Retina (tissue), 1 donor: Measurements from ENCODE around the gene SLC22A23.
"Not testable (repeated sequence)": the region's sequence is repeated elsewhere in the genome, so short reads cannot be mapped to it uniquely, and the experiment has no call there.

Experiments
- DNase-seq: peaks from one replicate; pipeline ENCODE4 v3.0.0-alpha.2; 2016

SLC22A23 gene

DNA sequence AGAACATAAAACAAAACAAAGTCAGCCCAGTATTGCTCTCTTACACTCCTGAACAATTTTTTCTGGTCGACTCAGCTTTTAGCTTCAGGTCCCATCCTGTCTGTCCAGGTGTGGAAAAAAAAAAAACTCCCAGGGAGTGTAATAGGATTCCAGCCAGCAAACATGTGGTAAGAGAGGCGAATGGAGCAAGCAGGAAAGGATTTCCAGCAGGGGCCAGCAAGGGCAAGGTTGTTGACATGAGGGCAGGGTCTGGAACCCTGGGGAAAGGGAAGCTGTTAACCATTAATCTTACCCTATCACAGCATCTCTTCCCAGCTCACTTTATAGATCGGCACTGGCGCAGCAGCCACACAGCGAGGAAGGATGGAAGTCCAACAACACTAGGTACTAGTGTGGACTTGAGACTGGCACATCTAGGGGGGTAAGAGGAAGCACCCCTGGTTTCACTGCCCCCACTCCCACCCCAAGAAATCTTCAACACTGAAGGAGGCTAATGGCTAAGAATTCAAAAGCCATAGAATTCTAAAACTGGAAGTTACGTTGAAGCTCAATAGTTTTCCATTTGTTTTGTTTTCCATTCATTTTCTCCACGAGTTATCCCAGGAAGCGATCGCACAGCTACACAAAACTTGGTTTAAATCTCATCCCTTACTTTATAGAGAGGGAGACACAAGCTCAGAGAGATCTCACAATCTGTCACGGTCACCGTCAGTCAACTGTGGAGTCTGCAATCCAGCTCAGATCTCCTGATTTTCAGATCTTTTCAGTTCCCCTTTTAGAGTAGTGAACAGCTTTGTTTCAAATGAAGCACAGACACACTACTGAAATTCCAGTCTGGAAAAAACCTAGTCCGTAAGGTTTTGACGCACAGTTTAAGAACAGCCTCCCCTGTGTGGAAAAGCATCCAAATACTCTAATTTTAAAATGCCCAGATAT, 53.3 kb downstream of the SLC22A23 start:
- no peak for DNase-seq

DNA sequence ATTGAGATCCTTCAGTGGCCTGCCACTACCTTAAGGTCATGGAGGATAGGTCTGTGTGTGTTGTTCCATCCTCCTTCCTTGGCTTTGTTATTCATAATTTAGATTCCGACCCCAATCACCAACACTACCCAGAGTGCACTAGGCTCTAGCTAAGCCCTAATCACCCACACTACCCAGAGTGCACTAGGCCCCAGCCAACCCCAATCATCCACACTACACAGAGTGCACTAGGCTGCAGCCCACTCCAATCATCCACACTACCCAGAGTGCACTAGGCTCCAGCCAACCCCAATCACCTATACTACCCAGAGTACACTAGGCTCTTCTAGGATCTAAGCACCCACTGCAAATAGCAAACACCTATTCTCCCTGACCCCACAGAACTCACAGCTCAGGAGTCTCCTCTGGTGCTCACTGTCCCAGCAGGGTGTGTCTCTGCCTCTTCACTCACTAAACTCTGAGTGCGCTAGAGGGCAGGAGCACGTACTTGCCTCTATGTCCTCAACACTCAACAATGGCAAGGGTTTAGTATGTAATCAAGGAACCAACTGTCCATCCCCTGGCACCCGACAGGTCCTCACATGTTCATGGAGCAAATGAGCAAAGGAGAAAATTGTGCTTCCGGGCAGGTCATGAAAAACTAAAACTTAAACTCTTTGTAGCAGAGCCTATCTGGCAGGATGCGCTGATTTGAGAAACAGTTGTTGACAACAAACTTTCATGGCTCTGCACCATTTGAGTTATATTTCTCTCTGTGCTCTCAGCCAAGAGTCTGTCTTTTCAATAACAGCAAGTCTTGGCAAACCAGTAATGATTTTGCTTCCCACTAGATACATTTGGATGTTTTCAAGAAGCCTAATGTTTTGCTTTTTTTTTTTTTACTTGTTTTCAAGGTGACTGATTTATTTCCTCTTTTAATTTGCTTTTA, 54.3 kb downstream of the SLC22A23 start:
- DNase-seq: no peak

DNA sequence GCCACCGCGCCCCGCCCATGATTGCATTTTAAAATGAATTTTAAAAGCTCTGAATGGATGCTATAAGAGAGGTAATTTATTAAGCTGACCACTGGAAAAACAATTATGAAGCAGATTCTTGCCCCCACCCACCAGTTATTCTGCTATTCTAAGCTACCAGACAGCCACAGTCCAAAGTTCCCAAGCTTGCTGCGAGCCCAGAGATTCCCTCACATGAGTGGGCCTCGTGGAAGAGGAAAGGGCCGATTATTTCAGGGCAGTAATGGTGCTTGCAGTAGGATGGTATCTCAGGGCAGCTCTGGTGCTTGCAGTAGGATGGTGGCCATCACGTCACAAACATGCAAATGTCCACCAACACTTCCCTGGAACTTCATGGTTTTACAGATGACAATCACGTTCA, 56.7 kb downstream of the SLC22A23 start:
- no peak for DNase-seq

DNA sequence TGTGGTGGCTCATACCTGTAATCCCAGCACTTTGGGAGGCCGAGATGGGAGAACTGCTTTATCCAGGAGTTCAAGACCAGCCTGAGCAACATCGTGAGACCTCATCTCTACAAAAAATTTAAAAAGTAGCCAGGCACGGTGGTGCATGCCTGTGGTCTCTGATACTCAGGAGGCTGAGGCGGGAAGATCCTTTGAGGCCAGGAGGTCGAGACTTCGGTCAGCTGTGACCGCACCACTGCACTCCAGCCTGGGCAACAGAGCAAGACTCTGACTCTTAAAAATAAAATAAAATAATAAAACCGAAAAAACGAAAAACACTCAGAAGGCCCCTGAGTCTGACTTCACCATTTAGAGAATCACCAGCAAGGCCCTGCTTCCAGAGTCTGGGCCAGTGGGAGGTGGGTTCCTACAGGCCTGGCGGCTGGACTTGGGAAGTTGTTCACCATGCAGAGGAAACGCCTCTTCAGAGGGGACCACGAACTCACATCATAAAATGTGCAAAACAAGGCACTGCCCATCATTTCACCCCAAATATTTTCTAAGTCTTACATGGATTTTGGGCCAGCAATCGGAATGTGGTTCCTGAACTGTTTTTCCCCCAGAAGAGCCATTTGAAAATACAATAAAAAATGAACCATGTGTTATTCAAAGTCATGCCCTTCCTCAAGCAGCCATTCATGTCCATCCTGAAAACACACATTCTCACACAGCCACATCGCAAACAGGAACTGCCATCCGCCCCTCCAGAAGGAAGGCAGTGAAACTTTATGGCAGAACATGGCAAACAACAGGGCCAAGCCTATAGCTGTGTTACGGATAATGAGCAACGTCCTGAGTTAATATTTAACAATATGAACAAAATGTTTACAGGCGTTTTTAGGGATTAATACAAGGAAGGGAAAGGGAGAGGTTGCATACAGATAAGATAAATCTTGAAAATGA, 57.8 kb downstream of the SLC22A23 start:
- DNase-seq: no peak

DNA sequence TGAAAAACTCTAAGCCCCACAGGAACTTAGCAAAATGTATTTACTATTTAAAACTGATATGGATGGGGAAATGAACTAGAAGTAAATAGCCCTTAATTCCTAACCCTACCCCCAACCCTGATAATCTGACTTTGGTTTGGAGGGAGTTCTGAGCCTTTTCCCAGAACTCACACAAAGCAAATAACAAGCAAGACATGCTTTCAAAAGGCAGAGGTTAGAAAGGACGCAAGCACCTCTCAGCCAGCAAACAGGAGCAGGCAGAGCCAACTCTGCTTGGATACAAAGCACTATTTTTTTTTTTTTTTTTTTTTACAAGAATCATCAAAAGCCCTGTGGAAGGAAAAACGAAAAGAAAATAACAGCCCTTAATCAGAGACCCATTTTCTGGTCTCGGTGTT, 58.7 kb downstream of the SLC22A23 start:
- no peak for DNase-seq

DNA sequence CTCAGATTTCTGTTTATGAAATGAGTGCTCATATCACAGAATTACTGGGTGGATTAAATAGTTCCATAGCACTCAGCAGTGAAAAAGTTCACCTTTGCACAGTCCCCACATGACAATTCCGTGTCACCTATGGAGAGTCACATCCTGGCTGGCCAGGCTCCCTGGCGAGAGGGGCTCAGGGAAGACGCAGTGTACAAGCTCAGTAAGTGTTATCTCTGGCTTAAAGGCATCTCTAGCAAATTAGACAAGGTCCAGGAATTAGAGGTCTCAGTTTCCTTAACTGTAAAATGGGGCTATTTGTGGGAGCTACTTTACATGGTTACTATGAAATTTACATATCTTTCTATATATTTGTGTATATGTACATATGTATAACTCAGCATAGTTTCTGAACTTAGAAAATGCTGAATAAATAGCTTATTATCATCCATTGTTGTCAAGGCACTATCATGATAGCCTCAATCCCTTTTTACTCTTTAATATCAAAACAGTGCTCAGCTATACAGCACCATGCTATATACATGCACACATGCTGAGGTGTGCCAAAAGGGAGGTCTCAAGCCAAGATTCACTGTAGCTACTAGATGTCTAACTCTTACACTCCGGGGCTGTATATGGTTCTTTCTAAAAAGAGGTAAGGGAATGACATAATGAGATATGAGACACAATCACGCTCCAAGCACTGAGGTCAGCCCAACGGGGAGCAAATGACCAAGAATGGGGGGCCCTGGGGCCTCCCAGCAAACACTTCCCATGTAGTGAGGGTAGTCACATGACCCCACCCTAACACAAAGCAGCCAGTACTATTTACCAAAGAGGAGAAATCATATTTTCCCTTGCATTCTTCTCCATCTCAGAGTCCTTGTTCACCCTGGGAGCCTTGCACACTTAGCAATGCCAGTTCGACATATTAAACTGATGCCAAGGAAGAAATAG, 59.4 kb downstream of the SLC22A23 start:
- DNase-seq: no peak

DNA sequence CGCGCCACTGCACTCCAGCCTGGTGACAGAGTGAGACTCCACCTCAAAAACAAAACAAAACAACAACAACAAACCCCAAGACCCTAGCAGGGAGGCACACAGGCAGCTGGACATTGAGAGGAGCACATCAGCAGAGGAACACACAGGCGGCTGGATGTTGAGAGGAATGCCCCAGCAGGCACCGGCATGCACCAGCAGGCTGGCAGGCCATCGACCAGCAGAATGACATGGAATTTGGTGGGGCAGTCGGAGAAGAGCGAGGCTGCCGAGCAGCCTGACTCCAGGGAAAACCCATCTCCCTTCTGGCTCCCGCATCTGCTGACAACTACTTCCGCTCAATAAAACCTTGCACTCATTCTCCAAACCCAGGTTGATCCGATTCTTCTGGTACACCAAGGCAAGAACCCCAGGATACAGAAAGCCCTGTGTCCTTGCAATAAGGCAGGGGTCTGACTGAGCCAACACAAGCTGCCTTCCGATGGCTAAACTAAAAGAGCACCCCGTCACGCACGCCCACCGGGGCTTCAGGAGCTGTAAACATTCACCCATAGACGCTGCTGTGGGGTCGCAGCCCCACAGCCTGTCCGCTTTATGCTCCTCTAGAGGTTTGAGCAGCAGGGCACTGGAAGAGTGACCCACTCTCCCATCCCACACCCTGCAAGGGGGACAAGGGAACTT, 60.2 kb downstream of the SLC22A23 start:
- no peak for DNase-seq

DNA sequence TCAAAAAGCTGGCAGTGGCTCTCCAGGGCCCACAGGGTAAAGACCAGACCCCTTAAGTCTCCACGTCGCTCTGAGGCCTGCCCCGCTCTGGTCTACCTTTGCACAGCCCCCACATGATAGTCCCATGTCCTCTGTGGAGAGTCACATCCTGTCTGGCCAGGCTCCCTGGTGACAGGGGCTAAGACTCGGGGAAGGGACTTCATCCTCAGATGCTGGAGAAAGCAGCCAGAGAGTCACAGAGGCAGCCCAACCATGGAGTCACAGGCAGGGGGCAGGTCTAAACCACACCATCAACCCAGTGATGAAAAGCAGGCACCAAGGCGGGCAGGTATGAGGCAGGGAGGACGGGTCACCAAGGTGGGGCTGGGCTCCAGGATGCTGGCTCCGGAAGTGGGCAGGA, 62.2 kb downstream of the SLC22A23 start:
- DNase-seq: no peak

DNA sequence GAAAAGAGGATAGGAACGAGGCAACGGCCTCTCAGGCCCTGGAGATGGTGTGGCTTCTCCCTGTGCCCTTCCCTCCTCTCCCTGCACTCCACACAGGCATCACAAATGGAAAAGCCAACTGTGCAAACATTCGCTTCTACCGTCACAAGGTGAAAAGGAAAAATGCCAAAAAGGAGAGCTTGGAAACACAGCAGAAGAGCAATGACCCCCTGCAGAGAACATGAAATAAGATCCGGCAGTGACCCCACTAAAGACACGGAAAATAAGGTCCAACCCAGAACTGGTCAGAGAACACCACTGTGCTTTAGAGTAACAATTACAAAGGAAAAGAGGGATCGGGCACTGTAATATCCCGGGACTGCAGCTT, 63.0 kb downstream of the SLC22A23 start:
- no peak for DNase-seq

DNA sequence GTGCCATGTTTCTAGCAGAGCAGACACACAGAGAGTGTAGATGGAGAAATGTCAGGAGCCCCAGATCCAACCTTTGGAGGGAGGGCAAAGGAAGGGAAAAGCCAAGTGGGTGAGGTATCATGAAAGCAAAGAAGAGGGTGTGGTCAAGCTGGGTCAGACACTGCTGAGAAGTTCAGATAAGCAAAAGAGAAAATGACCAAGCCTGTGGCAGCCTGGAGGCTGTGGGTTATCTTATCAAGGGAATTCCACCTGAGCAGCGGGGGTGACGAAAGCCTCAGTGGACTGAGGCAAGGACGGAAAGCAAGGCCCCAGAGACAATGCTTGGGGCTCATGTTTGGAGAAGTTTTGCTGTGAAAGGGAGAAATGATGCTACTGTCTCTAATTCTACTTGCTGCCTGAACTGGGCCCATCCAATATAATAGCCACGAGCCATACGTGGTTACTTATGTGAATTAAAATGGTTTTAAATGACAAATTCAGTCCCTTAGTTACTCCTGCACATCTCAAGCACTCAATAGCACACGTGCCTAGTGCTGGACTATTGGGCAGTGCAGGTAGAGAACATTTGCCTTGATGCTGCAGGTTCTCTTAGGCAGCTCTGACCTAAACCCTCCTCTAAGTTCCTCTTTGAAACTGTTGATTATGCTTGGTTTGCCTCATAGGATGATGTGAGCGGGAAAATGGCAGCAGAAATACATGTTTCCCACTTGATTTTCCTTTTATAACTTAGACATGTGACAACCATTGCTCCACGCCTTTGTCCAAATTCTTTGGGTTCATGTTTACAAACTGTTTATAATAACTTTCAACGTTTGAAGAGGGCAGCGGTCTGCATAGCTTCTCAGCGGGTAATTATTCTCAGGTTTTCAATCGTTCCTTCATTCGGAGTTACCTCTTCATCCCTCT, 63.7 kb downstream of the SLC22A23 start:
- no peak for DNase-seq

DNA sequence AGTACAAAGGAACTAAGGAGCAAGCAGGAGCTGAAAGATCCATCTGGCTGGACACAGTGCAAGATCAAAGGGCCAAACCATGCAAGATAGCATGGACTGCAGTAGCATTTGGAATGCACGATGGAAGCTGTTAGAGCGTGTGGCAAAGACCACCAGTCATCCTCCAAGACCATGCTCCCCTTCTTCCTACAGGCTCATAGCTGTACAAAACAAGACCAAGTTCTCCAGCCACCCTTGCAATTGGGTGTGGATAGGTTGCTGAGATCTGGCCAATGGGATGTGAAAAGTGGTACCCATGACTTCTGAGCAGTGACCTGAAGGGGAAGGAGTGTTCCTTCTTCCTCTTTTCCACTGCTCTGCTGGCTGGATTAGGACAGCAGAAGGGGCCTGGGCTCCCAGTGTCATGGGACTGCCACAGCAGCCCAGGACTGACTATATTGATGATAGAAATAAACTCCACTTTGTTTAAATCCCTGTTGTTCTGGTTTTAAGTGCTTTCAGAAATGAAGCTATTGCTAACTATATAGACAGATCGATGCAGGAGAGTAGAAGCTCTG, 64.9 kb downstream of the SLC22A23 start:
- DNase-seq: no peak

DNA sequence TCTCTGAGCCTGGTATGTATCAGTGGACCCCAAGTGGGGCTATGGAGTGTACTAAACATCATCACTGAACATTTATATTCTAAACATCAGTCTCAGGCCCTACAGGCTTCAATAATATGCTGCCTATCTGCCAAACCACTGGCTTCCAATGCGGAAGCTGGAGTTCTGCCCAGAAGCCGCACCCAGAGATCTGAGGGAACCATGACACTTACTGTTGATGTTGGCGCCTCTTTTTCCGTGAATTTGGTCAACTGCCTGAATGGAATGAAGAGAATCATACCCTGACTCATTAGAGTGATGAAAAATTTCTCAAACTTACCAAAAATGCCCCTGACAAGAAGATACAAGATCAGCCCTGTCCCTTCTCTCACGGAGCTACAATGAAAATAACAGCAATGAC, 66.2 kb downstream of the SLC22A23 start:
- no peak for DNase-seq

DNA sequence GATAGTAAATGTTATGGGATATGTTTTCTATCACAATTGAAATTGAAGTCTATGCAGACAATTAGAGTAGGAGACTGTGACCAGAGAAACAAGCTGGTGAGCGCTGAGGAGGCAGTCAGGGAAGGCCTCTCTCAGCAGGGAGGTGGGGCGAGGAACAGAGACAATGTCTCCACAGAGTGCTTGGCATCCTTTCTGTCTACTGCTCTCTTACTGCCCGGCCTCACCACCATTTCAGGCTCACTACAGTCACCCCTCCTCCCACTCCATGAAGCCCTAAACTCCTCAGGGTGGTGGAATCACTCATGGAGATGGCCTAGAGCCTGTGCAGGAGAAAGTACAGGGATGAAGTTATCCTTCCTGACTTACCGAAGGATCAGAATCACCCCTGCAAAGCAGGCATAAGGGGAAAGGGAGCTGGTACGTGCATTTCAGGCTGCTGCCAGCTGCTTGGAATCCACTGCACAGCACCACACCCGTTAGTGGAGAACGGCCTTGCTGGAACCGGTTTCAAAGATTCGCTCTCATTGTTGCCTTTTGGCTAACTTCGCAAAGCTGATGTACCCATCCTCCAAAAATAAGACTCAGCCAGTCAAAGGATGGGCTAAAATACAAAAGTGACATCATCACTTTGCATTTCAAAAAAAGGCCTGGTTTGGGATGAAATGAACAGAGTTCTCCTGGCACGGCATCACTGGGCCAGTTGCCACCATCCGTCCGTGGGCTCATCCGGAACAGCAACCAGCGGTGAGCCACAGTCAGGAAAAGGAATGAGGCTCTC, 67.3 kb downstream of the SLC22A23 start:
- DNase-seq: no peak

DNA sequence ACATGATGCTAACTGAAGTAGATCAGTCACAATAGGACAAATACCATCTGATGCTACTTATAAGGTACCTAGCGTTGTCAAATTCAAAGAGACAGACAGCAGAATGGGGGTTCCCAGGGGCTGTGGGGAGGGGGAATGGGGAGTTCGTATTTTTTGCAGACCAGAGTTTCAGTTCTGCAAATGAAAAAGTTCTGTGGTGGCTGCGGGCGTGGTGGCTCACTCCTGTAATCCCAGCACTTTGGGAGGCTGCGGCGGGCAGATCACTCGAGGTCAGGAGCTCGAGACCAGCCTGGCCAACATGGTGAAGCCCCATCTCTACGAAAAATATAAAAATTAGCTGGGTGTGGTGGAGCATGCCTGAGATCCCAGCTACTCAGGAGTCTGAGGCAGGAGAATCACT, 68.1 kb downstream of the SLC22A23 start:
- no peak for DNase-seq

DNA sequence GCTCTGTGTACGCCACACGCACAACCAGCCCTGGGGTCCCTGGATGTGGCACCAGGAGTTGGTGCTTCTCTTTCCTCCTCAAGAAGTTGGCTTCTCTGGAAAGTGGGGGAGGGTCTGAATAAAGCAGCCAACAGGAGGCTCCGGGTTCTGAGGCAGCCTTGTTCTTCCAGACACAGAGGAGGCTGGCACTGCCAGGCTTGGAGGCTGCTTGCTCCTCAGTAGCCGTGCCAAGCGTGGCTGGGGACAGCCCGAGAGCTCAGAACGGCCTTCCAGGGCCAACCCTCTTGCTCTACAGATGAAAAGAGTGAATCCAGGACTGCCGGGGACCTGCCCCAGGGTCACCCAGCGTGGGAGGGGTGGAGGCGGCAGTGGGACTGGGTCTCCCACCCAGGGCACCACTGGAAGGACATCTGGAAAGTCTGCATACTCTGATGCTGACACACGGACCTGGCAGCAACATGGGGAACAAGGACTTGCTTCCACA, 70.4 kb downstream of the SLC22A23 start:
- DNase-seq: no peak

DNA sequence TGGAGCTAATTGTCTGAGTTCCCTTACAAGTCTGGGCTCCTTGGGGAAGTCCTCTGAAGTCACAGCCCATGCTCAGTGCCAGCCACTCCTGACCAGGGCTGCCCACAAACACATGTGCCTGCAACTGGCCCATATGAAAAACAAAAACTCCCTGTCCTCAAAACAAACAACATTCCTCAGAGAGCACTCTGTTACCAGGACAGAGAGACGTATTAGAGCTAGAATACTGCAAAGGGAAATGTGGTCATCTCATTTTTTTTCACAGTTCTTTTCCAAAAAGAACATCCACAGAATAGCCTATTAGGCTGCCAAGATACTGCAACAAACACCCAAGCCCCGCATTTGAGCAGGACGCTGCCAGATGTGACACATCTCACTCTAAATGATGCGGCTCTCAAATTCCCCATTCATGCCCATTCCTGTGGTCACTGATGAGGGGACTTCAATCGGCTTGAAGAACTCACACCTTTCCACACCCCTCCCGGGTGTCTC, 71.1 kb downstream of the SLC22A23 start:
- no peak for DNase-seq

DNA sequence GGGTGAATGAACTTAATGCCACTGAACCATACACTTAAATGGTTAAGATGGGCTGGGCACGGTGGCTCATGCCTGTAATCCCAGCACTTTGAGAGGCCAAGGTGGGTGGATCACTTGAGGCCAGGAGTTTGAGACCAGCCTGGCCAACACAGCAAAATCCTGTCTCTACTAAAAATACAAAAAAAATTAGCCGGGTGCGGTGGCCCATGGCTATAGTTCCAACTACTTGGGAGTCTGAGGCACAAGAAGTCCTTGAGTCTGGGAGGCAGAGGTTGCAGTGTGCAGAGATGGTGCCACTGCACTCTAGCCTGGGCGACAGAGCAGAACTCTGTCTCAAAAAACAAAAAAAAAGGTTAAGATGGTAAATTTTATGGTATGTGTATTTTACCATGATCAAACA, 71.7 kb downstream of the SLC22A23 start:
- DNase-seq: not testable (repeated sequence)
